Ecto neural progenitor cell (in vitro differentiated cells): Measurements from ENCODE around the gene PRKD1.

Experiments
- DNase-seq: peaks from one replicate; pipeline ENCODE4 v3.0.0-alpha.2; 2018; ENCODE audit warnings: low spot score

The PRKD1 gene

GRCh38 chr14:29601616-29602015 is 326.0 kb downstream of the PRKD1 start:
- DNase-seq: no peak

- DNase-seq: no peak
These were observed 339.7 kb downstream of the PRKD1 start for GRCh38 chr14:29587761-29588470.

GRCh38 chr14:29587046-29587445 is 340.6 kb downstream of the PRKD1 start:
- no peak for DNase-seq

- peak; percentile 66 for DNase-seq
These were observed 342.7 kb downstream of the PRKD1 start for GRCh38 chr14:29584992-29585391.

- DNase-seq: no peak
These were observed 346.9 kb downstream of the PRKD1 start for GRCh38 chr14:29580763-29581162.

- no peak for DNase-seq
These were observed 347.8 kb downstream of the PRKD1 start for GRCh38 chr14:29579838-29580237.

GRCh38 chr14:29576927-29577326 is 350.7 kb downstream of the PRKD1 start:
- no peak for DNase-seq

- no peak for DNase-seq
These were observed 358.5 kb downstream of the PRKD1 start for GRCh38 chr14:29569194-29569593.

GRCh38 chr14:29566194-29566593 is 361.5 kb downstream of the PRKD1 start:
- DNase-seq: no peak

GRCh38 chr14:29558516-29558915 is 369.1 kb downstream of the PRKD1 start:
- no peak for DNase-seq

- no peak for DNase-seq
These were observed 373.3 kb downstream of the PRKD1 start for GRCh38 chr14:29554335-29554734.

- DNase-seq: no peak
These were observed 374.2 kb downstream of the PRKD1 start for GRCh38 chr14:29553427-29553826.

GRCh38 chr14:29548948-29549370 is 378.7 kb downstream of the PRKD1 start:
- no peak for DNase-seq

- DNase-seq: no peak
These were observed 381.9 kb downstream of the PRKD1 start for GRCh38 chr14:29545714-29546113.

- no peak for DNase-seq
These were observed 390.6 kb downstream of the PRKD1 start for GRCh38 chr14:29536886-29537511.

- DNase-seq: no peak
These were observed 398.2 kb downstream of the PRKD1 start for GRCh38 chr14:29529418-29529817.

- DNase-seq: no peak
These were observed 398.8 kb downstream of the PRKD1 start for GRCh38 chr14:29528889-29529288.

- DNase-seq: no peak
These were observed 400.4 kb downstream of the PRKD1 start for GRCh38 chr14:29527286-29527685.
